Neural crest cell (in vitro differentiated cells): ENCODE results near the gene ADORA1. TPM values are rescaled to one million over a fixed set of nuclear protein-coding genes. Genes with fewer than 3 reads are reported as not detected.

Experiments
- DNase-seq: peaks from one replicate; pipeline ENCODE4 v3.0.0; 2021; ENCODE audit warnings: low read depth, mixed read lengths, low spot score
- H3K27ac Mint-ChIP-seq: one replicate; pipeline ENCODE4 v1.8.0; 2021; ENCODE audit warnings: mild to moderate bottlenecking, mixed read lengths; ENCODE audit not compliant: unreplicated experiment
- H3K27me3 Mint-ChIP-seq: 2 replicates; pipeline ENCODE4 v1.8.0; 2021; ENCODE audit warnings: low read depth, mild to moderate bottlenecking, mixed read lengths
- H3K36me3 Mint-ChIP-seq: 2 replicates; pipeline ENCODE4 v1.8.0; 2021; ENCODE audit warnings: low read depth, mild to moderate bottlenecking, mixed read lengths
- H3K4me1 Mint-ChIP-seq: 2 replicates; pipeline ENCODE4 v1.8.0; 2021; ENCODE audit warnings: mixed read lengths
- H3K4me3 Mint-ChIP-seq: one replicate; pipeline ENCODE4 v1.8.0; 2021; ENCODE audit warnings: mild to moderate bottlenecking, mixed read lengths
- H3K9me3 Mint-ChIP-seq: 2 replicates; pipeline ENCODE4 v1.8.0; 2021; ENCODE audit warnings: mixed read lengths
- total RNA-seq: library from RNA; stranded (reverse); gene quantifications from 2 replicates; pipeline ENCODE4 v1.2.1, GENCODE V29; 2021
- TF ChIP-seq, protein P1 (sequence below): fragments of 200-600 bp; sonication (generic); conservative IDR thresholded peaks from 2 replicates; pipeline ENCODE4 v1.5.0; 2021; ENCODE audit warnings: antibody characterized with exemption, mild to moderate bottlenecking

The ADORA1 gene
- total RNA-seq, 1 donor from 2014 or later = 1.9 TPM

DNA sequence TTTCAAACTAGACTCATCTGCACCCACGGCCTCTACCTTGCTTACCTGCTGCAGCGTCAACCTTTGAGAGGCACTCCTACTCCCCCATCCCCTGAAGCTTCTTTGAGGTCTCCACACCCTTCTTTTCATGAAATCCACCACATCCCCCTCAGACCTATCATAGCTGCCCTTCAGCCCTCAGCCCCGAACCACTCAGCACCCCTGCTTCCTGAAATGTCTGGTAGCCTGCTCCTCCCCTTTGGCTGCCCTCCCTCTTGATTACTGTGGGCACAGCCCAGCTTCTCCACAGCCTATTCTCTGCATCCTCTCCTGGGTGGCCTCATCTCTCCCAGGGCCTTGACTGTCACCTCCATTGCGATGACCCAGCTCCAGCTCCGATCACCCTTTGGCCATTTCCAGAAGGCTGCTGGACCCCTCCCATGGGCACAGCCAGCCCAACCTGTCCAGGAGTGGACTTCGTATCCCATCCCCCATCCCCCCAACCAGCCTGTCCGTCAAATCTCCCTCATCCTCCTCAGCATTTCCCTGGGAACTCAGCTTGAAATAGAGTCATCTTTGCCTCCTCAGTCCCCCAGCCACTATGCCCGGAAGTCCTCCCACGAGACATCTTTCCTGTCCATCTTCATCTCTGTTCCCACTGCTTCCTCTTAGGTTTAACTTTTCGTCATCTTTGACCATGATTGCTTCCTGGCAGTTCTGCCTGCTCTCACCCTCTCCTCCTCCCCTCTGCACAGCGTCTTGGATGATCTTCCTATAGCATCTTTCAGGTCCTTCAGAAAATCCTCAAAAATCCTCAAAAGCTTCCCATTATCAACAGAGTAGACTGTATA, 6.1 kb upstream of the ADORA1 start:
- no peak overlapping the region for H3K4me3 Mint-ChIP-seq
- no peaks in the 10 kb centered on the region for H3K4me1 Mint-ChIP-seq
- peaks cover 79% of the 10 kb centered on the region for H3K27me3 Mint-ChIP-seq
- peak overlapping the region; percentile 20 for H3K27ac Mint-ChIP-seq
- H3K36me3 Mint-ChIP-seq = no peaks in the 10 kb centered on the region
- TF ChIP-seq, protein P1, sequence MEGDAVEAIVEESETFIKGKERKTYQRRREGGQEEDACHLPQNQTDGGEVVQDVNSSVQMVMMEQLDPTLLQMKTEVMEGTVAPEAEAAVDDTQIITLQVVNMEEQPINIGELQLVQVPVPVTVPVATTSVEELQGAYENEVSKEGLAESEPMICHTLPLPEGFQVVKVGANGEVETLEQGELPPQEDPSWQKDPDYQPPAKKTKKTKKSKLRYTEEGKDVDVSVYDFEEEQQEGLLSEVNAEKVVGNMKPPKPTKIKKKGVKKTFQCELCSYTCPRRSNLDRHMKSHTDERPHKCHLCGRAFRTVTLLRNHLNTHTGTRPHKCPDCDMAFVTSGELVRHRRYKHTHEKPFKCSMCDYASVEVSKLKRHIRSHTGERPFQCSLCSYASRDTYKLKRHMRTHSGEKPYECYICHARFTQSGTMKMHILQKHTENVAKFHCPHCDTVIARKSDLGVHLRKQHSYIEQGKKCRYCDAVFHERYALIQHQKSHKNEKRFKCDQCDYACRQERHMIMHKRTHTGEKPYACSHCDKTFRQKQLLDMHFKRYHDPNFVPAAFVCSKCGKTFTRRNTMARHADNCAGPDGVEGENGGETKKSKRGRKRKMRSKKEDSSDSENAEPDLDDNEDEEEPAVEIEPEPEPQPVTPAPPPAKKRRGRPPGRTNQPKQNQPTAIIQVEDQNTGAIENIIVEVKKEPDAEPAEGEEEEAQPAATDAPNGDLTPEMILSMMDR = no peak
- DNase-seq = no peak
- H3K9me3 Mint-ChIP-seq = no peaks in the 10 kb centered on the region

DNA sequence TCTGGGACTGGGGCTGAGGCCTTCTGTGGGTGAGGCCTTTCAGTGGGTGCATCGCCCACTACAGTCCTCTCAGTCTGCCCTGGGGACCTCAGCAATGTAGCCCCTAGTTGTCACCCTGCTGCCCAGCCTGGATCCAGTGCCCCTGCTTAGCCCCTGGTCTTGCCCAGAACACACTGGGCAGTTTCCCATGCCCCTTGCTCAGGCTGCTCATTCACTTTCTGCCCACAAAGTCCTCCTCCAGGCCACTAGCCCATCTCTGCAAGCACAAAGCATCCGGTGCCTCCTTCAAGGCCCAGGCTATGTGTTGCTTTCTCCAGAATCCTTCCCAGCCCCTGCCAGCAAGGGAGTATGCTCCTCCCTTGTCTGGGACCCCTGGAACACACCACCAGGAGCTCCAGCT, 5.4 kb upstream of the ADORA1 start:
- Mint-ChIP-seq H3K4me3 (no peak overlapping the region), H3K27ac (no peak overlapping the region), H3K36me3 (no peaks in the 10 kb centered on the region), H3K4me1 (peaks cover 5% of the 10 kb centered on the region), H3K27me3 (peaks cover 80% of the 10 kb centered on the region), H3K9me3 (no peaks in the 10 kb centered on the region)
- no peak for DNase-seq
- TF ChIP-seq, protein P1 = no peak

DNA sequence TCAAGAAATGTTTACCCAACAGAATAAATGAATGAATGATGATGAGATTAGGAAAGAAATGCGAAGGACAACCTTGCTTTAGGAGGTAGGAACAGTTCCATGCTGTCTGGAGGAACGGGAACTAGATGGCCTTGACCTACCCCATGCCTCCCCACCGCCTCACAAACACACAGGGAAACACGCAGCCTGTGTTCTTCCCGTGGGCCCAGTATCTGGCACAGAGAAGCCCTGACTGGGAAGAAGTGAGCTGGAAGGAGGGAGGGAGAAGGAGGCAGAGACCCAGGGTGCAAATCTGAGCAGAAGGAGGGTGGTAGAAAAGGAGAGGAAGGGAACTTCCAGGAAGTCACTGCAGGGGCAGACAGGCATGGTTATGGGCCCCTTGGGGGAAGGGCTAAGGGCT, 3.5 kb upstream of the ADORA1 start:
- Mint-ChIP-seq H3K27ac (no peak overlapping the region), H3K4me1 (peaks cover 16% of the 10 kb centered on the region), H3K36me3 (no peaks in the 10 kb centered on the region), H3K9me3 (no peaks in the 10 kb centered on the region), H3K27me3 (peaks cover 76% of the 10 kb centered on the region), H3K4me3 (no peak overlapping the region)
- TF ChIP-seq, protein P1 = no peak
- DNase-seq = no peak

DNA sequence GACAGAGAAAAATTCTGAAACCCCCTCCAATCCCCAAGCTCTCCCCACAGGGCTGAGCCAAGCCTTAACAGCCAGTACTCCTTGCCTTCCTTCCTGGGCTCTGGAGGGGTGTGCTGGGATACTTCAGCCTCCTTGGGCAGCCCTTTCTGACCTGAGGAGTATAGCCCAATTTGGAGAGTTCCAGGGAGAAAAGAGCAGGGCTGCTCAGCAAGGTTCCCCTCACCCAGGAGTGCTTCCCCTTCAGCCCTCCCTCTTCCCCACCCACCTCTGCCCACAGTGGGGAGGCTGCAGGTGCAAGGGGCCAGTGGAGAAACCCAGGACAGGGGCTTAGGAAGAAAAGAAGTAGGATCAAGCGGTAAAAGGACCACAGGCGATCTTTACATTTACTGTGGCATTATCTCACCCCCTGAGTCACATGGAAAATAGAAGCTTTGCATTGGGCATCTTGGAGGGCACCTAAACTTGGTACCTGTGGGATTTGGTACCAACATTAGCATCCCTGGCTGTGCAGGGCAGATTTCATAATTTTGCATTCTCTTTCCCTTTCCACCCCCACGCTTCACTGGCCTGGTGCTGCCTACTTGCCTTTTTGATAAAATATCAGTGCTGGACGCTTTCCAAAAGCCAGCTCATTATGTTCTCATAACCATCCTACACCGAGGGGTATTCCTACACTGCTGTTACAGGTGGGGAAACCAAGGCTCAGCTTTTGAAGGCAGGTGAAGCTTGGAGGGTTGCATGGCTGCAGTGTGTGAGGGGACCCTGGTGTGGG, 2.8 kb upstream of the ADORA1 start:
- peaks cover 16% of the 10 kb centered on the region for H3K4me1 Mint-ChIP-seq

DNA sequence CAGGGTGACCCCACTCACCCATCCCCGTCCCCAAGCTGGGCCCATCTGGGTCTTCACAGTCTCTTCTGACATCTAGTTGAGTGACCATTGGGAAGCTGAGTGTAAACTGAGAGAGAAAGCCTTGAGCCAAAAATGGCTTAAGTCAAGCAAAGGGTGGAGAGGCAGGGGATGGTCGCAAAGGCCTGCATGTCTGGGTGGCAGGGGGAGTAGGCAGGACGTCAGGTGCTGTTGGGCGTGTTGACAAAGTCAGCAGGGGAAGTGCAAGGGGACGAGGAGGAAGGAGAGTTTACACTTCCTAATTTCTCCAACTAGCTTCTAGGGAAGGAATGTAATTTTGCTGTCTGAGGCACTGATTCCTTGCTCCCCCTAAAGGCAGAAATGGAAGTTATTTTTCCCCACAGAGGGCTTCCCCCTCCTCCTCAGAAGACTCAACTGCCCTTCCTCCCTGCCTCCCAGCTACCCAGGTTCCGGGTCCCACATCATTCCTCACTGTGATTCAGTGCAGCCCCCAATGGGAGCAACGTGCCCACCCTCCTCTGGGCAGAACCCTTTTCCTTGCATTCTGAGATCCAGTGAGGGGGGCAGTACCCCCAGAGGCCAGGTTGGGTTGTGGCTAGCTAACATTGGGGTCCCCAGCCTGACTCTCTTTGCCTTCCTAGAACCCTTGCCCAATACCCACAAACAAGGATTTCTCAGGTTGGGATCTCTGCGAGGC, 1.2 kb upstream of the ADORA1 start:
- Mint-ChIP-seq H3K27ac (peak overlapping the region; percentile 65), H3K4me1 (peaks cover 16% of the 10 kb centered on the region), H3K27me3 (peaks cover 70% of the 10 kb centered on the region), H3K9me3 (no peaks in the 10 kb centered on the region), H3K36me3 (no peaks in the 10 kb centered on the region), H3K4me3 (no peak overlapping the region)
- no peak for DNase-seq
- TF ChIP-seq, protein P1 = peak; percentile 52

More for the DNA sequence above, 2.8 kb upstream of the ADORA1 start:
- Mint-ChIP-seq H3K27me3 (peaks cover 80% of the 10 kb centered on the region), H3K27ac (no peak overlapping the region), H3K9me3 (no peaks in the 10 kb centered on the region), H3K4me3 (no peak overlapping the region), H3K36me3 (no peaks in the 10 kb centered on the region)
- TF ChIP-seq, protein P1 = no peak
- no peak for DNase-seq
